ENCODE measurements around the gene PCBD1.
"Not testable (repeated sequence)": the region's sequence is repeated elsewhere in the genome, so short reads cannot be mapped to it uniquely, and the experiment has no call there.

GRCh38 chr10:70861495-70862197 is 26.7 kb downstream of the PCBD1 start:
- not testable (repeated sequence) for TF ChIP-seq REST (IDR thresholded peaks at IDR 0.05; ENCODE audit: unreplicated experiment); CTCF (conservative IDR thresholded peaks at IDR 0.05; ENCODE audit: low read depth in 2 of 2); EZH2 (IDR thresholded peaks at IDR 0.05; ENCODE audit: low read depth, unreplicated experiment); POLR2AphosphoS5 (IDR thresholded peaks at IDR 0.05; ENCODE audit: low read depth); ETS1 (IDR thresholded peaks at IDR 0.05)

All from GM23338 (cell line).